Measurements from ENCODE around the gene DSCAML1. TPM values are rescaled to one million over a fixed set of nuclear protein-coding genes. Genes with fewer than 3 reads are reported as not detected.

DSCAML1 gene
- total and polyA plus RNA-seq, 2 of the 8 experiments (the other 6 are each of a cell fraction or from before 2014, with no cell fraction given), result 0.19 to 0.24 TPM

GRCh38 chr11:117843666-117844484 is 46.9 kb upstream of the DSCAML1 start:
- DNase-seq (ENCODE audit: low read depth in 1 of 2, low spot score in 2 of 2) (peak in 1 of 2 experiments; percentile 95), FAIRE-seq (peak; percentile 62)
- no peaks in the 10 kb centered on the region for H3K4me1 ChIP-seq (replicated peaks in 1 of 4; ENCODE audit: control insufficient read depth in 3 of 4, insufficient read depth in 4 of 4, low read length in 3 of 4)
- TF ChIP-seq FOSL1 (IDR thresholded peaks at IDR 0.05; ENCODE audit: insufficient read depth, low read depth, low read length) (no peak), RAD21 (IDR thresholded peaks at IDR 0.05 in 1 of 2, conservative IDR thresholded peaks at IDR 0.05 in 1 of 2; ENCODE audit: low read depth in 2 of 2, low read length in 2 of 2) (peak; percentile 91 to 94), CTCF (IDR thresholded peaks at IDR 0.05; ENCODE audit: control extremely low read depth in 1 of 3, insufficient read depth in 1 of 3, low read depth in 1 of 3, low read length in 3 of 3) (peak; percentile 92 to 94 (median 92)), CREB1 (IDR thresholded peaks at IDR 0.05) (0 out of 2 replicates have a peak, but pooled peaks have one; percentile 26)
- no peak overlapping the region; the same call in none of the 2 replicates for H4K8ac ChIP-seq (ENCODE audit: extremely low read depth, insufficient read depth, low read length)
- no peak overlapping the region for H3K14ac ChIP-seq (ENCODE audit: insufficient read length)
- CTCF ChIA-PET (ENCODE audit: partially characterized antibody), result interaction anchor here (0.6 to 5.8 kb wide), 50 partner anchors 9 to 420 kb away, joined by 3 to 142 read pairs (median 5); partner anchors contain the start of genes FXYD2 and MPZL2
- no peaks in the 10 kb centered on the region for H3K79me1 ChIP-seq (ENCODE audit: low read depth, low read length)
- H3K23me2 ChIP-seq (ENCODE audit: low read depth, low read length), result no peaks in the 10 kb centered on the region
- H3K36me3 ChIP-seq (ENCODE audit: control insufficient read depth in 2 of 4, insufficient read depth in 4 of 4, low read length in 3 of 4), result no peaks in the 10 kb centered on the region
- H3K9ac ChIP-seq (replicated peaks in 1 of 4; ENCODE audit: extremely low read depth in 1 of 4, low read depth in 3 of 4, low read length in 3 of 4), result no peak overlapping the region
- no peaks in the 10 kb centered on the region for H3K27me3 ChIP-seq (replicated peaks in 1 of 4; ENCODE audit: control insufficient read depth in 3 of 4, extremely low read depth in 1 of 4, insufficient read depth in 3 of 4, low read length in 3 of 4)
- 38% methylated on average over 9 of the region's 9 CpGs; no CpG with 5 or more reads in 1 of the 2 experiments for WGBS, 2 experiments (ENCODE audit: extremely low coverage in 1 of 2, insufficient coverage in 1 of 2, insufficient read length in 1 of 2, insufficient replicate concordance in 2 of 2, low coverage in 1 of 2, low lambda C conversion rate in 2 of 2, missing lambda C conversion rate in 1 of 2)
- peaks cover 0 to 2% of the 10 kb centered on the region in 2 experiments for H4K20me1 ChIP-seq (replicated peaks in 1 of 2; ENCODE audit: control insufficient read depth in 1 of 2, insufficient read depth in 2 of 2, low read length in 2 of 2)
- H2BK12ac ChIP-seq (ENCODE audit: low read depth, low read length), result no peak overlapping the region
- H3K27ac ChIP-seq (ENCODE audit: low read depth, low read length), result no peak overlapping the region
- H3K4me3 ChIP-seq (ENCODE audit: extremely low read depth in 1 of 4, insufficient read depth in 2 of 4, low read depth in 3 of 4, low read length in 4 of 4), result no peak overlapping the region
- no peak overlapping the region for H3K4me2 ChIP-seq (ENCODE audit: insufficient read depth in 1 of 2, low read depth in 2 of 2, low read length in 2 of 2)
- no peak overlapping the region for H4K5ac ChIP-seq (ENCODE audit: insufficient read length, low read depth, low read length)
- no peak overlapping the region for H4K91ac ChIP-seq (replicated peaks; ENCODE audit: insufficient read length, low read length)
- no peaks in the 10 kb centered on the region for H3K9me3 ChIP-seq (ENCODE audit: insufficient read depth in 2 of 2, low read depth in 1 of 2, low read length in 1 of 2)
- no peak overlapping the region for H2BK20ac ChIP-seq (ENCODE audit: low read length)
- H2BK120ac ChIP-seq (replicated peaks; ENCODE audit: low read depth, low read length), result no peak overlapping the region
- POLR2A ChIA-PET (ENCODE audit: partially characterized antibody), result no interaction called here
- no peak overlapping the region for H2BK15ac ChIP-seq (ENCODE audit: low read length)
- no peak overlapping the region for H3K56ac ChIP-seq (replicated peaks; ENCODE audit: insufficient read length, low read depth, low read length)
- no peak overlapping the region for H2BK5ac ChIP-seq (ENCODE audit: low read depth, low read length)
- no peaks in the 10 kb centered on the region for H3K79me2 ChIP-seq (ENCODE audit: control insufficient read depth in 1 of 2, insufficient read depth in 2 of 2, low read length in 2 of 2)
- H3K18ac ChIP-seq (ENCODE audit: extremely low read depth, low read length), result no peak overlapping the region
- no peak overlapping the region for H3K23ac ChIP-seq (ENCODE audit: insufficient read length)
- no peak overlapping the region for H3K4ac ChIP-seq (replicated peaks; ENCODE audit: insufficient read length, low read depth, low read length)
- no peak overlapping the region for H2AK5ac ChIP-seq (ENCODE audit: low read depth, low read length)
- no peak overlapping the region for H2AFZ ChIP-seq (ENCODE audit: low read length)

All from H1 (cell line).